Keratinocyte (primary cell): ENCODE data around the gene GPR173. TPM values are rescaled to one million over a fixed set of nuclear protein-coding genes. Genes with fewer than 3 reads are reported as not detected.
A peak's percentile ranks its signal among the peaks of the same experiment; 100 is the strongest.

Experiments used
- DNase-seq: peaks from one replicate; pipeline ENCODE4 v3.0.0-alpha.2; 2011; ENCODE audit warnings: low read depth, missing footprints, low spot score
- FAIRE-seq: peaks from 2 replicates; lab custom pipeline; 2011; peaks lifted over from hg19 to GRCh38; lab: Jason Lieb, UNC
- H2AFZ ChIP-seq: 2 replicates; pipeline ENCODE4 v1.6.0; 2012; ENCODE audit warnings: low read length, control low read depth, inconsistent platforms; ENCODE audit not compliant: control insufficient read depth
- H3K27ac ChIP-seq: 2 replicates; pipeline ENCODE4 v1.5.1; 2011; ENCODE audit warnings: low read length; ENCODE audit not compliant: control insufficient read depth, insufficient read depth
- H3K27me3 ChIP-seq: 3 replicates; pipeline ENCODE4 v1.6.0; 2011; ENCODE audit warnings: low read length; ENCODE audit not compliant: control insufficient read depth, insufficient read depth; ENCODE audit errors: extremely low read depth
- H3K36me3 ChIP-seq, 2 experiments: 2 replicates in 1 of 2; 3 replicates in 1 of 2; pipeline ENCODE4 v1.5.1; 2011; ENCODE audit warnings: low read length in 2 of 2, mild to moderate bottlenecking in 1 of 2; ENCODE audit not compliant: control insufficient read depth in 2 of 2, insufficient read depth in 2 of 2; ENCODE audit errors: extremely low read depth in 1 of 2
- H3K4me1 ChIP-seq: 3 replicates; pipeline ENCODE4 v1.5.1; 2011; ENCODE audit warnings: low read length; ENCODE audit not compliant: control insufficient read depth, insufficient read depth; ENCODE audit errors: extremely low read depth
- H3K4me2 ChIP-seq: 3 replicates; pipeline ENCODE4 v1.6.0; 2011; ENCODE audit warnings: low read depth, low read length; ENCODE audit not compliant: control insufficient read depth, insufficient read depth; ENCODE audit errors: extremely low read depth
- H3K4me3 ChIP-seq, 3 experiments: fragments of 200-600 bp in 1 of 3; sonication (generic) in 1 of 3; 2 replicates in 2 of 3; 3 replicates in 1 of 3; pipeline ENCODE4 v1.5.1; 2011 to 2016; ENCODE audit warnings: low read length in 3 of 3, mild to moderate bottlenecking in 3 of 3, control low read depth in 2 of 3, inconsistent platforms in 1 of 3, low read depth in 1 of 3, mixed read lengths in 1 of 3, mixed run types in 1 of 3, moderate library complexity in 1 of 3; ENCODE audit not compliant: control insufficient read depth in 2 of 3, insufficient read depth in 2 of 3; ENCODE audit errors: extremely low read depth in 1 of 3
- H3K79me2 ChIP-seq: 2 replicates; pipeline ENCODE4 v1.6.0; 2012; ENCODE audit warnings: low read length; ENCODE audit not compliant: control insufficient read depth, insufficient read depth
- H3K9ac ChIP-seq: 3 replicates; pipeline ENCODE4 v1.6.0; 2011; ENCODE audit warnings: low read length; ENCODE audit not compliant: control insufficient read depth, insufficient read depth; ENCODE audit errors: extremely low read depth
- H3K9me1 ChIP-seq: 3 replicates; pipeline ENCODE4 v1.6.0; 2011; ENCODE audit warnings: low read length; ENCODE audit not compliant: control insufficient read depth, insufficient read depth; ENCODE audit errors: extremely low read depth
- H3K9me3 ChIP-seq: 2 replicates; pipeline ENCODE4 v1.5.1; 2012; ENCODE audit warnings: low read depth, low read length; ENCODE audit not compliant: control insufficient read depth
- H4K20me1 ChIP-seq: 3 replicates; pipeline ENCODE4 v1.6.0; 2011; ENCODE audit warnings: low read length; ENCODE audit not compliant: control insufficient read depth, insufficient read depth; ENCODE audit errors: extremely low read depth
- CTCF ChIP-seq, 3 experiments: IDR thresholded peaks in 1 of 3; conservative IDR thresholded peaks in 1 of 3; optimal IDR thresholded peaks in 1 of 3; 2 replicates in 2 of 3; 3 replicates in 1 of 3; pipeline versions ENCODE3 to v1.5.1; 2011; ENCODE audit warnings: low read length in 3 of 3, mild to moderate bottlenecking in 3 of 3, moderate library complexity in 2 of 3, control low read depth in 1 of 3, inconsistent platforms in 1 of 3; ENCODE audit not compliant: insufficient read depth in 2 of 3; ENCODE audit errors: extremely low read depth in 1 of 3
- EZH2 ChIP-seq: IDR thresholded peaks from one replicate; pipeline ENCODE4 v1.6.1; 2012; ENCODE audit warnings: inconsistent platforms, mild to moderate bottlenecking, low read length, moderate library complexity
- dilution Hi-C: fragments of 300-500 bp; cut with MboI; formaldehyde crosslinking; loops from one replicate; pipeline ENCODE4 v1.7.0; 2020; ENCODE audit warnings: low sequenced_read_pairs; ENCODE audit not compliant: extremely low pct_ligation_motif_present
- polyA plus RNA-seq, 5 experiments: library from polyadenylated mRNA; depleted of rRNA in 3 of 5; stranded (reverse) in 3 of 5; stranded (forward) in 1 of 5; unstranded in 1 of 5; fragments of >200 nt; gene quantifications; 1 replicate in 1 of 5; 2 replicates in 3 of 5; 3 replicates in 1 of 5; pipeline versions ENCODE4 v1.2.1 to v1.2.3, GENCODE V29; 2011 to 2012; ENCODE audit warnings: missing spikeins in 2 of 5, low read depth in 1 of 5, low replicate concordance in 1 of 5

Gene GPR173
- polyA plus RNA-seq, 1 donor (not counting 4 experiments of a cell fraction or from before 2014, with no cell fraction given): 0.08 TPM

GRCh38 chrX:53094582-53094905 is 46.0 kb downstream of the GPR173 start:
- FAIRE-seq: no peak
- Histone ChIP-seq H2AFZ (peak overlapping the region; percentile 93), H4K20me1 (no peaks in the 10 kb centered on the region), H3K4me3 (peak overlapping the region; percentile 66 to 78 (median 74)), H3K9ac (peak overlapping the region; percentile 77), H3K4me1 (peaks cover 4% of the 10 kb centered on the region), H3K27me3 (no peaks in the 10 kb centered on the region), H3K27ac (peak overlapping the region; percentile 76), H3K36me3 (no peaks in the 10 kb centered on the region), H3K9me1 (no peaks in the 10 kb centered on the region), H3K9me3 (no peaks in the 10 kb centered on the region), H3K79me2 (no peaks in the 10 kb centered on the region), H3K4me2 (peak overlapping the region; percentile 83)
- TF ChIP-seq CTCF (optimal IDR thresholded peaks at IDR 0.05 in 1 of 3, IDR thresholded peaks at IDR 0.05 in 1 of 3, conservative IDR thresholded peaks at IDR 0.05 in 1 of 3; ENCODE audit: extremely low read depth in 1 of 3, insufficient read depth in 2 of 3, low read length in 3 of 3) (no peak), EZH2 (no peak)
- no peak for DNase-seq
- dilution Hi-C loops: no loop called here

GRCh38 chrX:53095796-53096195 is 47.2 kb downstream of the GPR173 start:
- FAIRE-seq: no peak
- no peak overlapping the region for H3K27ac ChIP-seq
- dilution Hi-C loops: no loop called here

More at GRCh38 chrX:53095796-53096195, 47.2 kb downstream of the GPR173 start:
- no peak for TF ChIP-seq EZH2
- no peak for TF ChIP-seq CTCF (optimal IDR thresholded peaks at IDR 0.05 in 1 of 3, IDR thresholded peaks at IDR 0.05 in 1 of 3, conservative IDR thresholded peaks at IDR 0.05 in 1 of 3; ENCODE audit: extremely low read depth in 1 of 3, insufficient read depth in 2 of 3, low read length in 3 of 3)
- no peaks in the 10 kb centered on the region for H3K36me3 ChIP-seq
- H3K9me3 ChIP-seq: no peaks in the 10 kb centered on the region
- no peak overlapping the region for H3K9ac ChIP-seq
- H3K27me3 ChIP-seq: no peaks in the 10 kb centered on the region
- H3K4me2 ChIP-seq: no peak overlapping the region
- H3K4me3 ChIP-seq: no peak overlapping the region
- H4K20me1 ChIP-seq: no peaks in the 10 kb centered on the region
- peaks cover 4% of the 10 kb centered on the region for H3K4me1 ChIP-seq
- H3K79me2 ChIP-seq: no peaks in the 10 kb centered on the region
- H2AFZ ChIP-seq: no peak overlapping the region
- no peak for DNase-seq
- no peaks in the 10 kb centered on the region for H3K9me1 ChIP-seq
